ENCODE results near the gene CECR2.

The CECR2 gene

GRCh38 chr22:17369439-17370025 is at the start of gene CECR2:
TSS of gene CECR2 (plus strand) at chr22:17369460. CDS start at chr22:17369784, 324 bp downstream.
- DNase-seq, result peak; percentile 25

- DNase-seq, result no peak
Measured at GRCh38 chr22:17319546-17319945, 49.7 kb upstream of the CECR2 start.

GRCh38 chr22:17322511-17322910 is 46.7 kb upstream of the CECR2 start:
- DNase-seq, result no peak

- no peak for DNase-seq
Measured at GRCh38 chr22:17331690-17332089, 37.6 kb upstream of the CECR2 start.

- DNase-seq, result no peak
Measured at GRCh38 chr22:17332109-17332800, 37.0 kb upstream of the CECR2 start.

GRCh38 chr22:17334059-17334458 is 35.2 kb upstream of the CECR2 start:
- no peak for DNase-seq

- DNase-seq, result no peak
Measured at GRCh38 chr22:17334983-17335382, 34.3 kb upstream of the CECR2 start.

GRCh38 chr22:17336061-17336460 is 33.2 kb upstream of the CECR2 start:
- DNase-seq, result no peak

- DNase-seq, result no peak
Measured at GRCh38 chr22:17337639-17338038, 31.6 kb upstream of the CECR2 start.

GRCh38 chr22:17339095-17339693 is 30.1 kb upstream of the CECR2 start:
- DNase-seq, result no peak

GRCh38 chr22:17342361-17342760 is 26.9 kb upstream of the CECR2 start:
- no peak for DNase-seq

- DNase-seq, result no peak
Measured at GRCh38 chr22:17343766-17344165, 25.5 kb upstream of the CECR2 start.

GRCh38 chr22:17346578-17346977 is 22.7 kb upstream of the CECR2 start:
- no peak for DNase-seq

GRCh38 chr22:17347724-17348123 is 21.5 kb upstream of the CECR2 start:
- no peak for DNase-seq

- DNase-seq, result no peak
Measured at GRCh38 chr22:17348464-17349103, 20.7 kb upstream of the CECR2 start.

- DNase-seq, result no peak
Measured at GRCh38 chr22:17349172-17349571, 20.1 kb upstream of the CECR2 start.

- no peak for DNase-seq
Measured at GRCh38 chr22:17350292-17350691, 19.0 kb upstream of the CECR2 start.

GRCh38 chr22:17352798-17353197 is 16.5 kb upstream of the CECR2 start:
- DNase-seq, result no peak

- no peak for DNase-seq
Measured at GRCh38 chr22:17357688-17358087, 11.6 kb upstream of the CECR2 start.

GRCh38 chr22:17358415-17358814 is 10.8 kb upstream of the CECR2 start:
- no peak for DNase-seq

- no peak for DNase-seq
Measured at GRCh38 chr22:17359501-17359900, 9.8 kb upstream of the CECR2 start.

GRCh38 chr22:17366329-17366728 is 2.9 kb upstream of the CECR2 start:
- DNase-seq, result no peak

GRCh38 chr22:17366830-17367229 is 2.4 kb upstream of the CECR2 start:
- peak; percentile 31 for DNase-seq

- DNase-seq, result no peak
Measured at GRCh38 chr22:17368144-17368543, 1.1 kb upstream of the CECR2 start.
